WTC11 (cell line): ENCODE data around the gene PLD3. TPM values are rescaled to one million over a fixed set of nuclear protein-coding genes. Genes with fewer than 3 reads are reported as not detected.
A peak's percentile ranks its signal among the peaks of the same experiment; 100 is the strongest.

Experiments
- ATAC-seq: fragments of 200-7000 bp; cut with Tn5 transposase; 2 replicates; pipeline ENCODE4 v1.10.0; 2021; ENCODE audit warnings: mild to moderate bottlenecking, moderate library complexity
- CTCF ChIA-PET: fragments of 300-600 bp; sonication (Branson Sonifier 250); formaldehyde crosslinking; loops from one replicate; lab custom pipeline; 2021; ENCODE audit warnings: antibody characterized with exemption; lab: Charles Lee
- POLR2A ChIA-PET: fragments of 350-600 bp; sonication (Branson Sonifier 250); formaldehyde crosslinking; loops from one replicate; lab custom pipeline; 2021; ENCODE audit warnings: antibody characterized with exemption; lab: Charles Lee
- DNase-seq: peaks from one replicate; pipeline ENCODE4 v3.0.0; 2021; ENCODE audit warnings: low spot score
- H3K27ac Mint-ChIP-seq: 2 replicates; pipeline ENCODE4 v1.8.0; 2021; ENCODE audit warnings: mixed read lengths
- H3K27me3 Mint-ChIP-seq: 2 replicates; pipeline ENCODE4 v1.8.0; 2021; ENCODE audit warnings: low read depth, mild to moderate bottlenecking, moderate library complexity, mixed read lengths
- H3K36me3 Mint-ChIP-seq: 2 replicates; pipeline ENCODE4 v1.8.0; 2021; ENCODE audit warnings: mixed read lengths
- H3K4me1 Mint-ChIP-seq: 2 replicates; pipeline ENCODE4 v1.8.0; 2022; ENCODE audit warnings: mixed read lengths
- H3K4me3 Mint-ChIP-seq: 2 replicates; pipeline ENCODE4 v1.8.0; 2021; ENCODE audit warnings: mild to moderate bottlenecking, moderate library complexity, mixed read lengths
- H3K9me3 Mint-ChIP-seq: 2 replicates; pipeline ENCODE4 v1.8.0; 2021; ENCODE audit warnings: mixed read lengths
- FOXK1 ChIP-seq: sonication (generic); formaldehyde crosslinking; IDR thresholded peaks from 2 replicates; pipeline ENCODE4 v1.8.0; 2022; ENCODE audit warnings: mild to moderate bottlenecking, moderate library complexity, missing genetic modification reagents
- GTF2I ChIP-seq: fragments of 250-450 bp; sonication (Bioruptor Pico); conservative IDR thresholded peaks from 2 replicates; pipeline ENCODE4 v1.4.0; 2021; ENCODE audit warnings: mild to moderate bottlenecking
- IRF2 ChIP-seq: sonication (generic); formaldehyde crosslinking; IDR thresholded peaks from 2 replicates; pipeline ENCODE4 v1.8.0; 2022; ENCODE audit warnings: low read depth, missing genetic modification reagents, borderline replicate concordance
- MXD4 ChIP-seq: fragments of 250-450 bp; sonication (Bioruptor Pico); IDR thresholded peaks from 2 replicates; pipeline ENCODE4 v1.8.0; 2021; ENCODE audit warnings: mild to moderate bottlenecking, moderate library complexity, borderline replicate concordance
- NR2C2 ChIP-seq: sonication (generic); formaldehyde crosslinking; IDR thresholded peaks from 2 replicates; pipeline ENCODE4 v1.8.0; 2022; ENCODE audit warnings: mild to moderate bottlenecking, missing genetic modification reagents
- NR3C1 ChIP-seq: sonication (generic); formaldehyde crosslinking; conservative IDR thresholded peaks from 2 replicates; pipeline ENCODE4 v1.8.1; 2023; ENCODE audit warnings: low read depth, mild to moderate bottlenecking, missing genetic modification reagents
- SOX15 ChIP-seq: fragments of 250-450 bp; sonication (Bioruptor Pico); IDR thresholded peaks from 2 replicates; pipeline ENCODE4 v1.9.0; 2021; ENCODE audit warnings: mild to moderate bottlenecking
- TEAD4 ChIP-seq: sonication (generic); formaldehyde crosslinking; IDR thresholded peaks from 2 replicates; pipeline ENCODE4 v1.8.0; 2022; ENCODE audit warnings: mild to moderate bottlenecking, missing genetic modification reagents
- ZBTB43 ChIP-seq: sonication (generic); formaldehyde crosslinking; IDR thresholded peaks from 2 replicates; pipeline ENCODE4 v1.8.1; 2023; ENCODE audit warnings: mild to moderate bottlenecking, missing genetic modification reagents
- ZNF416 ChIP-seq: fragments of 250-450 bp; sonication (Bioruptor Pico); IDR thresholded peaks from 2 replicates; pipeline ENCODE4 v1.9.0; 2021; ENCODE audit warnings: mild to moderate bottlenecking, inconsistent platforms
- total RNA-seq: library from RNA; stranded (reverse); gene quantifications from 3 replicates; pipeline ENCODE4 v1.2.3, GENCODE V29; 2021
- TF ChIP-seq, protein P1 (sequence below): sonication (generic); formaldehyde crosslinking; conservative IDR thresholded peaks from 2 replicates; pipeline ENCODE4 v1.8.1; 2023; ENCODE audit warnings: mild to moderate bottlenecking, low read depth, missing genetic modification reagents, moderate library complexity
- TF ChIP-seq, protein P2 (sequence below): sonication (generic); formaldehyde crosslinking; IDR thresholded peaks from 2 replicates; pipeline ENCODE4 v1.8.1; 2022; ENCODE audit warnings: low read depth, missing genetic modification reagents, borderline replicate concordance
- TF ChIP-seq, protein P3 (sequence below): sonication (generic); formaldehyde crosslinking; IDR thresholded peaks from 2 replicates; pipeline ENCODE4 v1.8.0; 2022; ENCODE audit warnings: mild to moderate bottlenecking, missing genetic modification reagents
- TF ChIP-seq, protein P4 (sequence below): sonication (generic); formaldehyde crosslinking; IDR thresholded peaks from 2 replicates; pipeline ENCODE4 v1.8.1; 2022; ENCODE audit warnings: missing genetic modification reagents, borderline replicate concordance

Gene PLD3
- total RNA-seq, 1 experiment from 2014 or later = 190 TPM

DNA sequence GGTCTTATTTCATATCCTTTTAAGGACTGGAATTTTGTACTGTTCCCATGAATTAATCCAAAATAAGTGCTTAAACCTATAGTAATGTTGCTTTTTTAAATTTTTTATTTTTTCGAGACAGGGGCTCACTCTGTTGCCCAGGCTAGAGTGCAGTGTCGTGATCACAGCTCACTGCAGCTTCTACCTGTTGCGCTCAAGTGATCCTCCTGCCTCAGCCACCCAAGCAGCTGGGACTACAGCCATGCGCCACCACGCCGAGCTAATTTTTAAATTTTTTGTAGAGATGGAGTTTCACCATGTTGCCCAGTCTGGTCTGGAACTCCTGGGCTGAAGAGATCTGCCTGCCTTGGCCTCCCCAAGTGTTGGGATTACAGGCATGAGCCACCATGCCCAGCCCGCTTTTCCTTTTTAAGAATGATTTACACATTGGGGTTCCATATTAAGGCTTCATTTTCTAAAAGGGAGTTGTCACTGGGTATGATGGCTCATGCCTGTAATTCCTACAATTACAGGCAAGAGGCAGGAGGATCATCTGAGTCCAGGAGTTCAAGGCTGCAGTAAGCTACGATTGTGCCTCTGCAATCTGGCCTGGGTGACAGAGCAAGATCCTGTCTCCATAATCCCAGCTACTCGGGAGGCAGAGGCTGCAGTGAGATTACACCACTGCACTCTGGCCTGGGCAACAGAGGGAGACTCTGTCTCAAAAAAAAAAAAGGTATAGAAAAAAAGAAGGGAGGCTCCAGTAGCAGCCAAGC, 35.1 kb upstream of the PLD3 start:
- CTCF ChIA-PET = interaction anchor here (1.5 to 3.1 kb wide), 3 partner anchors 8 to 151 kb away, joined by 3 to 18 read pairs (median 7); partner anchors contain the start of genes C19orf47 and PLD3
- POLR2A ChIA-PET = interaction anchor here (0.7 kb wide), 1 partner anchor 35 kb away, joined by 3 read pairs; no protein-coding TSS in a partner anchor
- TF ChIP-seq NR3C1 (CRISPR knock-in tag) (no peak), FOXK1 (CRISPR knock-in tag) (no peak), SOX15 (CRISPR knock-in tag) (no peak), ZNF416 (CRISPR knock-in tag) (no peak), ZBTB43 (CRISPR knock-in tag) (no peak), GTF2I (CRISPR knock-in tag) (no peak)
- TF ChIP-seq, protein P1, sequence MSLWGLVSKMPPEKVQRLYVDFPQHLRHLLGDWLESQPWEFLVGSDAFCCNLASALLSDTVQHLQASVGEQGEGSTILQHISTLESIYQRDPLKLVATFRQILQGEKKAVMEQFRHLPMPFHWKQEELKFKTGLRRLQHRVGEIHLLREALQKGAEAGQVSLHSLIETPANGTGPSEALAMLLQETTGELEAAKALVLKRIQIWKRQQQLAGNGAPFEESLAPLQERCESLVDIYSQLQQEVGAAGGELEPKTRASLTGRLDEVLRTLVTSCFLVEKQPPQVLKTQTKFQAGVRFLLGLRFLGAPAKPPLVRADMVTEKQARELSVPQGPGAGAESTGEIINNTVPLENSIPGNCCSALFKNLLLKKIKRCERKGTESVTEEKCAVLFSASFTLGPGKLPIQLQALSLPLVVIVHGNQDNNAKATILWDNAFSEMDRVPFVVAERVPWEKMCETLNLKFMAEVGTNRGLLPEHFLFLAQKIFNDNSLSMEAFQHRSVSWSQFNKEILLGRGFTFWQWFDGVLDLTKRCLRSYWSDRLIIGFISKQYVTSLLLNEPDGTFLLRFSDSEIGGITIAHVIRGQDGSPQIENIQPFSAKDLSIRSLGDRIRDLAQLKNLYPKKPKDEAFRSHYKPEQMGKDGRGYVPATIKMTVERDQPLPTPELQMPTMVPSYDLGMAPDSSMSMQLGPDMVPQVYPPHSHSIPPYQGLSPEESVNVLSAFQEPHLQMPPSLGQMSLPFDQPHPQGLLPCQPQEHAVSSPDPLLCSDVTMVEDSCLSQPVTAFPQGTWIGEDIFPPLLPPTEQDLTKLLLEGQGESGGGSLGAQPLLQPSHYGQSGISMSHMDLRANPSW (CRISPR knock-in tag) = no peak
- TF ChIP-seq, protein P2, sequence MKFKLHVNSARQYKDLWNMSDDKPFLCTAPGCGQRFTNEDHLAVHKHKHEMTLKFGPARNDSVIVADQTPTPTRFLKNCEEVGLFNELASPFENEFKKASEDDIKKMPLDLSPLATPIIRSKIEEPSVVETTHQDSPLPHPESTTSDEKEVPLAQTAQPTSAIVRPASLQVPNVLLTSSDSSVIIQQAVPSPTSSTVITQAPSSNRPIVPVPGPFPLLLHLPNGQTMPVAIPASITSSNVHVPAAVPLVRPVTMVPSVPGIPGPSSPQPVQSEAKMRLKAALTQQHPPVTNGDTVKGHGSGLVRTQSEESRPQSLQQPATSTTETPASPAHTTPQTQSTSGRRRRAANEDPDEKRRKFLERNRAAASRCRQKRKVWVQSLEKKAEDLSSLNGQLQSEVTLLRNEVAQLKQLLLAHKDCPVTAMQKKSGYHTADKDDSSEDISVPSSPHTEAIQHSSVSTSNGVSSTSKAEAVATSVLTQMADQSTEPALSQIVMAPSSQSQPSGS (CRISPR knock-in tag) = no peak
- TF ChIP-seq, protein P3, sequence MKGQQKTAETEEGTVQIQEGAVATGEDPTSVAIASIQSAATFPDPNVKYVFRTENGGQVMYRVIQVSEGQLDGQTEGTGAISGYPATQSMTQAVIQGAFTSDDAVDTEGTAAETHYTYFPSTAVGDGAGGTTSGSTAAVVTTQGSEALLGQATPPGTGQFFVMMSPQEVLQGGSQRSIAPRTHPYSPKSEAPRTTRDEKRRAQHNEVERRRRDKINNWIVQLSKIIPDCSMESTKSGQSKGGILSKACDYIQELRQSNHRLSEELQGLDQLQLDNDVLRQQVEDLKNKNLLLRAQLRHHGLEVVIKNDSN (CRISPR knock-in tag) = no peak
- Mint-ChIP-seq H3K9me3 (no peaks in the 10 kb centered on the region), H3K27ac (no peak overlapping the region), H3K27me3 (no peaks in the 10 kb centered on the region), H3K4me1 (no peaks in the 10 kb centered on the region), H3K36me3 (no peaks in the 10 kb centered on the region), H3K4me3 (no peak overlapping the region)
- ATAC-seq (no peak), DNase-seq (no peak)

- TF ChIP-seq NR2C2 (CRISPR knock-in tag) = no peak
- no peak for TF ChIP-seq MXD4 (CRISPR knock-in tag)
- TF ChIP-seq, protein P4, sequence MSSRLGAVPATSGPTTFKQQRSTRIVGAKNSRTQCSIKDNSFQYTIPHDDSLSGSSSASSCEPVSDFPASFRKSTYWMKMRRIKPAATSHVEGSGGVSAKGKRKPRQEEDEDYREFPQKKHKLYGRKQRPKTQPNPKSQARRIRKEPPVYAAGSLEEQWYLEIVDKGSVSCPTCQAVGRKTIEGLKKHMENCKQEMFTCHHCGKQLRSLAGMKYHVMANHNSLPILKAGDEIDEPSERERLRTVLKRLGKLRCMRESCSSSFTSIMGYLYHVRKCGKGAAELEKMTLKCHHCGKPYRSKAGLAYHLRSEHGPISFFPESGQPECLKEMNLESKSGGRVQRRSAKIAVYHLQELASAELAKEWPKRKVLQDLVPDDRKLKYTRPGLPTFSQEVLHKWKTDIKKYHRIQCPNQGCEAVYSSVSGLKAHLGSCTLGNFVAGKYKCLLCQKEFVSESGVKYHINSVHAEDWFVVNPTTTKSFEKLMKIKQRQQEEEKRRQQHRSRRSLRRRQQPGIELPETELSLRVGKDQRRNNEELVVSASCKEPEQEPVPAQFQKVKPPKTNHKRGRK (CRISPR knock-in tag) = no peak
- TF ChIP-seq IRF2 (CRISPR knock-in tag) = no peak
- TF ChIP-seq TEAD4 (CRISPR knock-in tag) = no peak
- no peak for TF ChIP-seq ZNF416 (CRISPR knock-in tag)
- TF ChIP-seq, all 79 proteins: peak for 0
- POLR2A ChIA-PET = interaction anchor here (0.6 kb wide), 1 partner anchor 376 kb away, joined by 4 read pairs; no protein-coding TSS in a partner anchor
- CTCF ChIA-PET = interaction anchor here (3.1 kb wide), 1 partner anchor 10 kb away, joined by 18 read pairs; no protein-coding TSS in a partner anchor
- Mint-ChIP-seq H3K27me3 (no peaks in the 10 kb centered on the region), H3K4me1 (no peaks in the 10 kb centered on the region), H3K27ac (0 out of 2 replicates have a peak overlapping the region, but pooled peaks have one; percentile 17), H3K9me3 (no peaks in the 10 kb centered on the region), H3K36me3 (no peaks in the 10 kb centered on the region), H3K4me3 (no peak overlapping the region)
- ATAC-seq = no peak
- DNase-seq = no peak
These were observed 33.8 kb upstream of the PLD3 start for GRCh38 chr19:40314656-40315055.
